OCI-LY1 (cell line): ENCODE results near the gene HHIPL1.

Experiments
- H2AFZ ChIP-seq: fragments of 200-600 bp; sonication (generic), shearing (Covaris generic); 2 replicates; pipeline ENCODE4 v1.6.0; 2014; ENCODE audit warnings: antibody characterized with exemption, mild to moderate bottlenecking, low read length
- H3F3A ChIP-seq: fragments of 200-600 bp; sonication (generic), shearing (Covaris generic); 2 replicates; pipeline ENCODE4 v1.6.0; 2014; ENCODE audit warnings: mild to moderate bottlenecking, antibody characterized with exemption, low read length, moderate library complexity; ENCODE audit not compliant: insufficient read depth
- H3K27ac ChIP-seq: fragments of 200-600 bp; sonication (generic); 2 replicates; pipeline ENCODE4 v1.5.1; 2014; ENCODE audit warnings: low read length, mixed run types, mild to moderate bottlenecking, low read depth; ENCODE audit not compliant: poor library complexity, severe bottlenecking
- H3K27me3 ChIP-seq: fragments of 200-600 bp; sonication (generic); 2 replicates; pipeline ENCODE4 v1.6.0; 2014; ENCODE audit warnings: antibody characterized with exemption, mild to moderate bottlenecking, low read length, moderate library complexity; ENCODE audit not compliant: insufficient read depth
- H3K36me3 ChIP-seq: fragments of 200-600 bp; sonication (generic); 2 replicates; pipeline ENCODE4 v1.6.1; 2014; ENCODE audit warnings: mild to moderate bottlenecking, antibody characterized with exemption, low read length, moderate library complexity, mixed read lengths; ENCODE audit not compliant: insufficient read depth
- H3K4me1 ChIP-seq: fragments of 200-600 bp; sonication (generic); 2 replicates; pipeline ENCODE4 v1.5.1; 2014; ENCODE audit warnings: mild to moderate bottlenecking, low read length, moderate library complexity; ENCODE audit not compliant: insufficient read depth, severe bottlenecking
- H3K4me2 ChIP-seq: fragments of 200-600 bp; sonication (generic), shearing (Covaris generic); 2 replicates; pipeline ENCODE4 v1.6.1; 2014; ENCODE audit warnings: low read length
- H3K4me3 ChIP-seq: fragments of 200-600 bp; sonication (generic); 2 replicates; pipeline ENCODE4 v1.5.1; 2014; ENCODE audit warnings: low read length, low read depth, mild to moderate bottlenecking, mixed read lengths; ENCODE audit not compliant: poor library complexity, severe bottlenecking
- H3K79me2 ChIP-seq: fragments of 200-600 bp; shearing (Covaris generic); 2 replicates; pipeline ENCODE4 v1.6.1; 2016; ENCODE audit warnings: mixed run types, low read length, mixed read lengths; ENCODE audit not compliant: insufficient read depth
- H3K9ac ChIP-seq: fragments of 200-600 bp; sonication (generic), shearing (Covaris generic); 2 replicates; pipeline ENCODE4 v1.6.1; 2014; ENCODE audit warnings: mild to moderate bottlenecking, low read length, mixed read lengths
- H3K9me2 ChIP-seq: fragments of 200-600 bp; sonication (generic), shearing (Covaris generic); 2 replicates; pipeline ENCODE4 v1.6.1; 2014; ENCODE audit warnings: low read depth, mild to moderate bottlenecking, low read length, mixed read lengths
- H3K9me3 ChIP-seq: fragments of 200-600 bp; shearing (Covaris generic); 2 replicates; pipeline ENCODE4 v1.6.1; 2014; ENCODE audit warnings: low read length, mixed read lengths
- H4K20me1 ChIP-seq: fragments of 200-600 bp; sonication (generic), shearing (Covaris generic); 2 replicates; pipeline ENCODE4 v1.6.0; 2016; ENCODE audit warnings: mild to moderate bottlenecking, low read length; ENCODE audit not compliant: insufficient read depth
- EZH2 ChIP-seq: fragments of 200-600 bp; sonication (generic), shearing (Covaris generic); IDR thresholded peaks from 2 replicates; pipeline ENCODE4 v1.8.0; 2017; ENCODE audit warnings: borderline replicate concordance, mixed run types, mild to moderate bottlenecking, antibody characterized with exemption, low read length, moderate library complexity, mixed read lengths
- TF ChIP-seq, protein P1 (sequence below): fragments of 200-600 bp; sonication (generic), shearing (Covaris generic); IDR thresholded peaks from 2 replicates; pipeline ENCODE4 v1.5.1; 2017; ENCODE audit warnings: mild to moderate bottlenecking, antibody characterized with exemption, low read length, moderate library complexity, mixed read lengths

Gene HHIPL1

DNA sequence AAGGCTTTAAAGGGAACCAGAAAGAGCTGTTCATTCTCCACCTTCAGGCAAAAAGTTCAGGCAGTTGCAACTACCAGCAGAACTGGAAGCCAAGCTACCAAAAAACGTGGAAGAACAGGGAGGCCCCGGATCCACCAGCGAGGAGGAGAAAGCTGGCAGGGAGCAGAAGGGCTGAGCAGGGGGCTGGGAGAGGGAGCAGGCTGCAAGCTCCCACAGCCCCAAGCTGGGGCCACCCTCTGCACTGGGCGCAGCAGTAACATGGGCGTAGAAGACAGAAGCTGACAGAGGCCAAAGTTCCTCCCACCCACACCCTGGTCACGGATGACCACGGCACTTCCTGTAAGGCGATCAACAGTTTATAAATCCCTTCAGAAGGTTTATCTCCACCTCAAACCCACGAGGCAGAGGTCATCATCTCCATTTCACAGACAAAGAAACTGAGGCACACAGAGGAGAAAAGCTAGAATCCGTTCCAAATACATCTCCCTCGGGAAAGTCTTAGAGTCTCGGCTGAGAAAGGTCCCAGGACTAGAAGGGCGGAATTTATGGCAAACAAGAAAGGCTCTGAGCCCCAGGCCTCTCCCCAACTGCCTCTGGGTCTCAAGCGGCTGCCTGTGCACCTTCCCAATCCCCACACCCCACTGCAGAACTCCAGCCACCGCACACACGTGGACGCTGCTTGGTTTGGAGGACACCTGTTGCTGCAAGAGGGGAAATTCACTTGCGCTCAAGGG is 42.7 kb upstream of the HHIPL1 start:
- Histone ChIP-seq H3F3A (no peaks in the 10 kb centered on the region), H3K27ac (no peak overlapping the region), H3K9ac (no peak overlapping the region), H3K9me2 (no peaks in the 10 kb centered on the region), H3K9me3 (no peaks in the 10 kb centered on the region), H3K4me1 (no peaks in the 10 kb centered on the region), H3K79me2 (no peaks in the 10 kb centered on the region), H4K20me1 (no peaks in the 10 kb centered on the region), H3K4me2 (no peak overlapping the region), H3K4me3 (no peak overlapping the region), H3K36me3 (no peaks in the 10 kb centered on the region), H2AFZ (no peak overlapping the region), H3K27me3 (no peaks in the 10 kb centered on the region)
- TF ChIP-seq, protein P1, sequence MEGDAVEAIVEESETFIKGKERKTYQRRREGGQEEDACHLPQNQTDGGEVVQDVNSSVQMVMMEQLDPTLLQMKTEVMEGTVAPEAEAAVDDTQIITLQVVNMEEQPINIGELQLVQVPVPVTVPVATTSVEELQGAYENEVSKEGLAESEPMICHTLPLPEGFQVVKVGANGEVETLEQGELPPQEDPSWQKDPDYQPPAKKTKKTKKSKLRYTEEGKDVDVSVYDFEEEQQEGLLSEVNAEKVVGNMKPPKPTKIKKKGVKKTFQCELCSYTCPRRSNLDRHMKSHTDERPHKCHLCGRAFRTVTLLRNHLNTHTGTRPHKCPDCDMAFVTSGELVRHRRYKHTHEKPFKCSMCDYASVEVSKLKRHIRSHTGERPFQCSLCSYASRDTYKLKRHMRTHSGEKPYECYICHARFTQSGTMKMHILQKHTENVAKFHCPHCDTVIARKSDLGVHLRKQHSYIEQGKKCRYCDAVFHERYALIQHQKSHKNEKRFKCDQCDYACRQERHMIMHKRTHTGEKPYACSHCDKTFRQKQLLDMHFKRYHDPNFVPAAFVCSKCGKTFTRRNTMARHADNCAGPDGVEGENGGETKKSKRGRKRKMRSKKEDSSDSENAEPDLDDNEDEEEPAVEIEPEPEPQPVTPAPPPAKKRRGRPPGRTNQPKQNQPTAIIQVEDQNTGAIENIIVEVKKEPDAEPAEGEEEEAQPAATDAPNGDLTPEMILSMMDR, result no peak
- no peak for TF ChIP-seq EZH2

DNA sequence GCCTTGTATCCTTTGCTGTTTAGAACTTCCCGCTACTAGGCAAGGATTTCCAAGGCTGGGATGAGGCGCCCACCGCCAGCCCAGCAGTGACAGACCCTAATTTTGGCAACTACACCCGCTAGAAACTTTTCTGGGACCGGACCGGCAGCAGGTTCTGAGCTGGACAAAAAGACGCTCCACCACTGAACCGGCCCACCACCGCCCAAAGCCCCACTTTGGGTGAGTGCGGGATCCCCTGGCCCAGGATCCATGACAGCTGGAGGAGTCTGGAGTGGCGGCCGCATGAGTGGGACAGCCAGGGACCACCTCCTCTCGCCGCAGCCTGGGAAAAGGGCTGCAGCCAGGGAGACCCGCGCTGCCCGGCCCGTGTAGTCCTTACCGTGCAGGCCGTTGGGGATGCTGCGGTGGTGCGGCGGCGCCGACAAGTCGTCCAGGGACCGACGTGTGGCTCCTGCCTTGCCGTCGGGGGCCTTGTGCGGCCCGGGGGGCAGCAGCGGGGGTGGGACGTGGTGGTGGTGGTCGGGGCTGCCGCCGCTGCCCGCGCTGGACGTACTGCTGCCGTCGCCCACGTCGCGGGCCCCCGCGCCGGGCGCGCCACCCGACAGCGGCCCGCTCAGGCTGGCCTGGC is 42.0 kb upstream of the HHIPL1 start:
- Histone ChIP-seq H3K4me3 (no peak overlapping the region), H3K27me3 (no peaks in the 10 kb centered on the region), H3K9me3 (no peaks in the 10 kb centered on the region), H4K20me1 (no peaks in the 10 kb centered on the region), H3F3A (no peaks in the 10 kb centered on the region), H3K27ac (no peak overlapping the region), H3K4me2 (no peak overlapping the region), H3K9ac (no peak overlapping the region), H2AFZ (no peak overlapping the region), H3K9me2 (no peaks in the 10 kb centered on the region), H3K36me3 (no peaks in the 10 kb centered on the region), H3K4me1 (no peaks in the 10 kb centered on the region), H3K79me2 (no peaks in the 10 kb centered on the region)
- TF ChIP-seq, protein P1, result no peak
- TF ChIP-seq EZH2, result no peak

DNA sequence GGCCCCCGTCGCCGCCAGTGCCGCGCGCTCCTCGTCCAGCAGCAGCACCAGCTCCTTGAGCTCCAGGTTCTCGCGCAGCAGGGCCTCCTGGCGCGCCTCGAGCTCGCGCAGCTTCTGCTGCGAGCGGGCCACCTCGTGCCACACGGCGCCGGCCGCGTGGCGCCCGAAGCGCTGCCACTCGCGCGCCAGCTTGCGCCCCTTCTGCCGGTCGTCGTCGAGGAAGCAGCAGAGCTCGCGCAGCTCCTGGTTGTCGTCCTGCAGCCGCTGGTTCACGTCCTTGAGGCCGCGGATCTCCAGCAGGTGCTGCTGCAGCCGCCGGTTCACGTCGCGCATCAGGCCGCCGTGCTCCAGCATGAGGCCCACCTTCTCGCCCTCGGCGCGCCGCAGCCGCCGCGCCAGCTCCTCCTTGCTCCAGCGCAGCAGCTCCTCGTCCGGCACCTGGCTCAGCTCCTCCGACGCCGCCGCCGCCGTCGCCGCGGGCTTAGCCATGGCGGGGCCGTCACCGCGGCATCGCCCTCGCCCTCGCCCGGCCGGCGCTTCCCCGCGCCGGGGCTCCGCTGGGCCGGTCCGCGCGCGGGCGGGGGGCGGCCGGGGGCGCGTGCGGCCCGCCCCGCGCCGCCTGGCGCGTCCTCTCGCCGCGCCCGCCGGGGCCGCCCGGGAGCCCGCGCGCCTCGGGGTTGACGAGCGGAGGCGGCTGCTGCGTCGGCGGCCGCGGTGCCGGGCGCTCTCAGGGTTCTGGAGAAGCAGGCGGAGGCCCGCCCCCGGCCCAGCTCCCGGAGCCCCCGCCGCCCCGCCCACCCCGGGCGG is 41.3 kb upstream of the HHIPL1 start, which contains the start of gene CCDC85C:
Gene CCDC85C (minus strand): TSS at position 737 of the 807 bp plus-strand sequence. CDS start 248 bp downstream, at position 489.
- no peaks in the 10 kb centered on the region for H4K20me1 ChIP-seq
- no peak within 1 kb of the TSS for H3K27ac ChIP-seq
- no peaks in the 10 kb centered on the region for H3K4me1 ChIP-seq
- H3K4me3 ChIP-seq, result peak within 1 kb of the TSS; percentile 73
- no peaks in the 10 kb centered on the region for H3K27me3 ChIP-seq
- TF ChIP-seq, protein P1, result no peak
- no peak for TF ChIP-seq EZH2
- H3K4me2 ChIP-seq, result peak within 1 kb of the TSS; percentile 64
- H3K79me2 ChIP-seq, result no peaks in the 10 kb centered on the region
- peak within 1 kb of the TSS; percentile 72 for H3K9ac ChIP-seq
- H3F3A ChIP-seq, result no peaks in the 10 kb centered on the region
- no peaks in the 10 kb centered on the region for H3K9me2 ChIP-seq
- H3K9me3 ChIP-seq, result no peaks in the 10 kb centered on the region
- H3K36me3 ChIP-seq, result no peaks in the 10 kb centered on the region
- no peak within 1 kb of the TSS for H2AFZ ChIP-seq
